Prostate gland (tissue), 2 donors: ENCODE results near the gene PLCB1. TPM values are rescaled to one million over a fixed set of nuclear protein-coding genes. Genes with fewer than 3 reads are reported as not detected.

Experiments
- DNase-seq: peaks from one replicate; pipeline ENCODE4 v3.0.0-alpha.2; 2019; ENCODE audit warnings: low spot score
- H3K27ac ChIP-seq, 2 donors: fragments of 200-600 bp; sonication (generic); 2 replicates each; pipeline ENCODE4 v1.5.1; 2017 to 2019
- H3K27me3 ChIP-seq: fragments of 200-600 bp; sonication (generic); replicated peaks from 2 replicates; pipeline ENCODE4 v1.5.1; 2019; ENCODE audit not compliant: insufficient read depth
- H3K36me3 ChIP-seq, 2 donors: fragments of 200-600 bp; sonication (generic); 1 replicate in 1 of 2; 2 replicates in 1 of 2; pipeline versions ENCODE4 v1.5.1 to v1.8.1; 2017 to 2019
- H3K4me1 ChIP-seq: fragments of 200-600 bp; sonication (generic); replicated peaks from 2 replicates; pipeline ENCODE4 v1.5.1; 2019
- H3K4me3 ChIP-seq, 2 donors: fragments of 200-600 bp; sonication (generic); 2 replicates each; pipeline ENCODE4 v1.5.1; 2017 to 2019
- H3K9me3 ChIP-seq: fragments of 200-600 bp; sonication (generic); 2 replicates; pipeline ENCODE4 v1.5.1; 2017
- CTCF ChIP-seq, 4 experiments: fragments of 200-600 bp in 2 of 4; fragments of 450-650 bp in 2 of 4; sonication (generic) in 2 of 4; IDR thresholded peaks; 1 replicate in 3 of 4; 2 replicates in 1 of 4; pipeline ENCODE4 v1.5.1; 2016 to 2019; ENCODE audit warnings: antibody characterized with exemption in 4 of 4, mild to moderate bottlenecking in 2 of 4, moderate library complexity in 2 of 4
- POLR2A ChIP-seq: fragments of 450-650 bp; IDR thresholded peaks from one replicate; pipeline ENCODE4 v1.6.1; 2016; ENCODE audit warnings: antibody characterized with exemption, mild to moderate bottlenecking
- POLR2AphosphoS5 ChIP-seq: sonication (generic); formaldehyde crosslinking; IDR thresholded peaks from one replicate; pipeline ENCODE4 v1.6.1; 2017; ENCODE audit warnings: antibody characterized with exemption
- WGBS: methylation state at CpG from one replicate; pipeline ENCODE4 v1.1.5; 2018; 5-methylcytosine and 5-hydroxymethylcytosine counted together
- intact Hi-C: fragments of 100-400 bp; cut with DNase I; formaldehyde crosslinking; loops from one replicate; pipeline ENCODE4 v1.14.2; 2022
- total RNA-seq, 2 donors: library from RNA; depleted of rRNA; stranded (reverse); fragments of >200 nt; gene quantifications; one replicate each; pipeline ENCODE4 v1.1.0, GENCODE V29; 2016

Gene PLCB1
- total RNA-seq, 2 donors from 2014 or later, result 24.3 to 26.3 TPM

DNA sequence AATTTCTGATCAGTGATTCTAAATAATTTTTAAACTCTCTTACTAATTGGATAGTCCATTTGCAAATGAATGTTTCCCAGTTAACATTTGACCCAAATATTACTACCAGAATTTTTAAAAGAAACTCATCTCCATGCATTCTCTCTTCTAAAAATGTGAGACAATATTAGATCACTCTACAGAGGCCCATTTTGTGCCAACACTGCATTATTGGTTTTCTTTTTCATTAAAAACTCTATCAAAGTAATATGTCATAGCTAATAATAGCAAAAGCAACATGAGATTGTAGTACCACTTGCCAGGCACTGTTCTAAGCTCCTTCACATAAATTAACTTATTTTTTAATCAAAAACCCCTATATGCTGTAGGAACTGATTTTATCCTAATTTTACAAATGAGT is 591.2 kb downstream of the PLCB1 start:
- no peak overlapping the region for H3K4me3 ChIP-seq
- TF ChIP-seq CTCF (IDR thresholded peaks at IDR 0.05) (no peak), POLR2AphosphoS5 (no peak), POLR2A (no peak)
- H3K27ac ChIP-seq, result no peak overlapping the region
- no peak for DNase-seq
- intact Hi-C loops, result loop anchor here (5.0 to 10.0 kb wide), 2 partner anchors 328 to 786 kb away; no protein-coding TSS in a partner anchor
- H3K27me3 ChIP-seq, result no peaks in the 10 kb centered on the region
- no peaks in the 10 kb centered on the region for H3K36me3 ChIP-seq
- H3K4me1 ChIP-seq, result no peaks in the 10 kb centered on the region
- no peaks in the 10 kb centered on the region for H3K9me3 ChIP-seq

DNA sequence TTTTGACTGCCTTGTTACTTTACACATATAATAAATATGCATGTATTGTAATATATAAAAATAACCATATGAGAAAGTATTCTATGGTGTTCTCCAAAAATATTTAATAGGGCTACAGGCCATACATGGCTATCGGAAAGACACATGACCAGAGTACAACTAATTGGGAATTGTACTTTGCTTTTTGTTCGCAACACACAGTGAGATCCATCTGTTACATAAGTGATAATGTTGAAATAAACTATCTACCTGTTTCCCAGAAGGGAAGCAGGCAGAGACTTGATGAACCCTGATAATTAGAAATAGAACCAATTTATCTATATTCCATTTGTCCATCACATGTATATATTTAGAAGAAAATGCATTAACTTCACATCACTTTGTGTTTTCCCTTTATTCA is 592.8 kb downstream of the PLCB1 start:
- TF ChIP-seq CTCF (IDR thresholded peaks at IDR 0.05), result no peak
- no peak for TF ChIP-seq POLR2AphosphoS5
- no peak for TF ChIP-seq POLR2A
- intact Hi-C loops, result loop anchor here (5.0 to 10.0 kb wide), 2 partner anchors 330 to 788 kb away; no protein-coding TSS in a partner anchor
- no peak overlapping the region for H3K27ac ChIP-seq
- 98% methylated on average over 2 of the region's 2 CpGs for WGBS
- H3K4me1 ChIP-seq, result no peaks in the 10 kb centered on the region
- no peak for DNase-seq
- H3K9me3 ChIP-seq, result no peaks in the 10 kb centered on the region
- H3K27me3 ChIP-seq, result no peaks in the 10 kb centered on the region
- H3K4me3 ChIP-seq, result no peak overlapping the region
- no peaks in the 10 kb centered on the region for H3K36me3 ChIP-seq

GRCh38 chr20:8726460-8726859 is 594.4 kb downstream of the PLCB1 start:
- Histone ChIP-seq H3K4me3 (no peak overlapping the region), H3K36me3 (no peaks in the 10 kb centered on the region), H3K27me3 (no peaks in the 10 kb centered on the region), H3K9me3 (no peaks in the 10 kb centered on the region), H3K4me1 (no peaks in the 10 kb centered on the region), H3K27ac (no peak overlapping the region)
- no peak for DNase-seq
- WGBS, result 92% methylated on average over 2 of the region's 2 CpGs
- TF ChIP-seq CTCF (IDR thresholded peaks at IDR 0.05), result no peak
- intact Hi-C loops, result loop anchor here (10.0 kb wide), 1 partner anchor 332 kb away; no protein-coding TSS in a partner anchor

- intact Hi-C loops, result no loop called here
- TF ChIP-seq POLR2A (no peak), POLR2AphosphoS5 (no peak), CTCF (IDR thresholded peaks at IDR 0.05) (no peak)
- no peaks in the 10 kb centered on the region for H3K36me3 ChIP-seq
- 83% methylated on average over 3 of the region's 3 CpGs for WGBS
- no peaks in the 10 kb centered on the region for H3K27me3 ChIP-seq
- no peaks in the 10 kb centered on the region for H3K4me1 ChIP-seq
- no peak overlapping the region for H3K27ac ChIP-seq
- H3K4me3 ChIP-seq, result no peak overlapping the region
- DNase-seq, result no peak
- no peaks in the 10 kb centered on the region for H3K9me3 ChIP-seq
Measured at GRCh38 chr20:8735014-8735413, 602.9 kb downstream of the PLCB1 start.

GRCh38 chr20:8735674-8736073 is 603.6 kb downstream of the PLCB1 start:
- intact Hi-C loops, result no loop called here
- TF ChIP-seq CTCF (IDR thresholded peaks at IDR 0.05) (no peak), POLR2A (no peak), POLR2AphosphoS5 (no peak)

More at GRCh38 chr20:8735674-8736073, 603.6 kb downstream of the PLCB1 start:
- Histone ChIP-seq H3K4me3 (no peak overlapping the region), H3K27me3 (no peaks in the 10 kb centered on the region), H3K36me3 (no peaks in the 10 kb centered on the region), H3K9me3 (no peaks in the 10 kb centered on the region), H3K4me1 (no peaks in the 10 kb centered on the region), H3K27ac (no peak overlapping the region)
- DNase-seq, result no peak
